CD14-positive monocyte (primary cell): ENCODE measurements around the gene PDE4B. TPM values are rescaled to one million over a fixed set of nuclear protein-coding genes. Genes with fewer than 3 reads are reported as not detected.

Source experiments
- DNase-seq, 3 donors: peaks; one replicate each; pipeline ENCODE4 v3.0.0-alpha.2; 2011 to 2022
- H2AFZ ChIP-seq: 2 replicates; pipeline ENCODE4 v1.6.0; 2012; ENCODE audit warnings: mild to moderate bottlenecking, low read depth, low read length, inconsistent platforms; ENCODE audit not compliant: insufficient read depth, poor library complexity, severe bottlenecking
- H3K27ac ChIP-seq, 2 donors: 1 replicate in 1 of 2; 2 replicates in 1 of 2; pipeline ENCODE4 v1.5.1; 2012 to 2013; ENCODE audit warnings: low read length in 2 of 2, control low read depth in 1 of 2, inconsistent platforms in 1 of 2, low read depth in 1 of 2, mild to moderate bottlenecking in 1 of 2
- H3K27me3 ChIP-seq, 2 donors: one replicate each; pipeline versions ENCODE4 v1.6.0 to v1.6.1; 2011 to 2013; ENCODE audit warnings: low read length in 2 of 2; ENCODE audit not compliant: control insufficient read depth in 2 of 2, insufficient read depth in 2 of 2
- H3K36me3 ChIP-seq, 2 donors: replicated peaks in 1 of 2; 1 replicate in 1 of 2; 2 replicates in 1 of 2; pipeline versions ENCODE4 v1.5.1 to v1.6.1; 2012 to 2013; ENCODE audit warnings: low read length in 2 of 2, control low read depth in 1 of 2, inconsistent platforms in 1 of 2, mild to moderate bottlenecking in 1 of 2; ENCODE audit not compliant: insufficient read depth in 2 of 2, control insufficient read depth in 1 of 2
- H3K4me1 ChIP-seq, 2 donors: 1 replicate in 1 of 2; 2 replicates in 1 of 2; pipeline versions ENCODE4 v1.5.1 to v1.6.1; 2012 to 2013; ENCODE audit warnings: low read length in 2 of 2, control low read depth in 1 of 2, inconsistent platforms in 1 of 2, mild to moderate bottlenecking in 1 of 2, moderate library complexity in 1 of 2; ENCODE audit not compliant: insufficient read depth in 2 of 2, control insufficient read depth in 1 of 2
- H3K4me2 ChIP-seq: replicated peaks from 2 replicates; pipeline ENCODE3; 2012; ENCODE audit warnings: low read length, moderate library complexity, mild to moderate bottlenecking; ENCODE audit not compliant: poor library complexity, severe bottlenecking; ENCODE audit errors: extremely low read depth
- H3K4me3 ChIP-seq, 3 experiments: fragments of 200-600 bp in 1 of 3; sonication (generic) in 1 of 3; replicated peaks in 1 of 3; 1 replicate in 2 of 3; 2 replicates in 1 of 3; pipeline ENCODE4 v1.5.1; 2011 to 2013; ENCODE audit warnings: low read length in 3 of 3, mild to moderate bottlenecking in 3 of 3, control low read depth in 2 of 3, low read depth in 2 of 3, inconsistent platforms in 1 of 3, moderate library complexity in 1 of 3
- H3K79me2 ChIP-seq: 2 replicates; pipeline ENCODE4 v1.6.0; 2012; ENCODE audit warnings: mild to moderate bottlenecking, control low read depth, inconsistent platforms, low read length, moderate library complexity; ENCODE audit not compliant: insufficient read depth
- H3K9ac ChIP-seq: 2 replicates; pipeline ENCODE4 v1.6.0; 2017; ENCODE audit warnings: low read length, mild to moderate bottlenecking; ENCODE audit not compliant: insufficient read depth, poor library complexity, severe bottlenecking
- H3K9me3 ChIP-seq, 2 donors: replicated peaks in 1 of 2; 1 replicate in 1 of 2; 2 replicates in 1 of 2; pipeline versions ENCODE4 v1.5.1 to v1.6.1; 2012 to 2013; ENCODE audit warnings: low read length in 2 of 2, control low read depth in 1 of 2; ENCODE audit not compliant: control insufficient read depth in 1 of 2, insufficient read depth in 1 of 2
- H4K20me1 ChIP-seq: 2 replicates; pipeline ENCODE4 v1.6.0; 2012; ENCODE audit warnings: mild to moderate bottlenecking, low read length, control low read depth, moderate library complexity; ENCODE audit not compliant: insufficient read depth
- H3K27ac Mint-ChIP-seq, 7 donors: one replicate each; pipeline ENCODE4 v1.8.0; 2020; ENCODE audit warnings: mild to moderate bottlenecking in 7 of 7, mixed read lengths in 7 of 7, moderate library complexity in 6 of 7, inconsistent platforms in 2 of 7
- H3K27me3 Mint-ChIP-seq, 3 donors: one replicate each; pipeline ENCODE4 v1.8.0; 2021 to 2022; ENCODE audit warnings: low read depth in 3 of 3, mild to moderate bottlenecking in 3 of 3, mixed read lengths in 3 of 3, moderate library complexity in 3 of 3, inconsistent platforms in 1 of 3
- H3K36me3 Mint-ChIP-seq, 2 donors: one replicate each; pipeline ENCODE4 v1.8.0; 2020; ENCODE audit warnings: mixed read lengths in 2 of 2, inconsistent platforms in 1 of 2, mild to moderate bottlenecking in 1 of 2
- H3K4me1 Mint-ChIP-seq: one replicate; pipeline ENCODE4 v1.8.0; 2020; ENCODE audit warnings: mild to moderate bottlenecking, mixed read lengths
- H3K4me3 Mint-ChIP-seq, 2 donors: one replicate each; pipeline ENCODE4 v1.8.0; 2020; ENCODE audit warnings: mild to moderate bottlenecking in 2 of 2, mixed read lengths in 2 of 2, moderate library complexity in 1 of 2
- H3K9me3 Mint-ChIP-seq, 7 donors: one replicate each; pipeline ENCODE4 v1.8.0; 2020 to 2022; ENCODE audit warnings: mixed read lengths in 7 of 7, mild to moderate bottlenecking in 6 of 7, moderate library complexity in 6 of 7, inconsistent platforms in 2 of 7
- CTCF ChIP-seq: fragments of 200-600 bp; IDR thresholded peaks from one replicate; pipeline ENCODE4 v1.8.0; 2022; ENCODE audit warnings: antibody characterized with exemption, mild to moderate bottlenecking
- WGBS: methylation state at CpG from one replicate; pipeline ENCODE4 v1.1.5; 2013; ENCODE audit warnings: missing lambda C conversion rate; ENCODE audit not compliant: insufficient coverage; 5-methylcytosine and 5-hydroxymethylcytosine counted together
- intact Hi-C, 2 donors: fragments of 100-400 bp; cut with micrococcal nuclease; formaldehyde crosslinking; loops; one replicate each; pipeline versions ENCODE4 v1.15.0 to v1.15.1; 2023
- polyA plus RNA-seq, 3 donors: library from polyadenylated mRNA; depleted of rRNA in 1 of 3; unstranded in 2 of 3; stranded (reverse) in 1 of 3; fragments of 300-500 nt in 2 of 3; fragments of >200 nt in 1 of 3; fragmentation: Illumina TruSeq in 2 of 3; gene quantifications; 1 replicate in 2 of 3; 2 replicates in 1 of 3; pipeline ENCODE4 v1.2.3, GENCODE V29; 2012 to 2021

The PDE4B gene
- polyA plus RNA-seq, 3 donors: 17.2 to 52.8 (median 25.2) TPM

GRCh38 chr1:66368261-66368660 is 575.6 kb downstream of the PDE4B start:
- DNase-seq: no peak
- intact Hi-C loops: no loop called here
- Histone ChIP-seq H3K4me3 (no peak overlapping the region), H3K9me3 (no peaks in the 10 kb centered on the region), H3K27ac (no peak overlapping the region), H3K36me3 (peaks cover 45 to 71% of the 10 kb centered on the region in 2 donors), H3K79me2 (no peaks in the 10 kb centered on the region), H3K27me3 (no peaks in the 10 kb centered on the region), H2AFZ (no peak overlapping the region), H3K9ac (no peak overlapping the region), H3K4me2 (no peak overlapping the region), H3K4me1 (peaks cover 34 to 48% of the 10 kb centered on the region in 2 donors), H4K20me1 (no peaks in the 10 kb centered on the region)
- WGBS: 100% methylated on average over 1 of the region's 5 CpGs
- Mint-ChIP-seq H3K4me1 (peaks cover 49% of the 10 kb centered on the region), H3K4me3 (no peak overlapping the region), H3K27me3 (peaks cover 0 to 1% (median 0%) of the 10 kb centered on the region in 3 donors), H3K9me3 (no peaks in the 10 kb centered on the region), H3K36me3 (peaks cover 83 to 86% of the 10 kb centered on the region in 2 donors), H3K27ac (no peak overlapping the region)
- TF ChIP-seq CTCF: no peak

GRCh38 chr1:66370462-66370971 is 577.8 kb downstream of the PDE4B start:
- Mint-ChIP-seq H3K9me3 (no peaks in the 10 kb centered on the region), H3K36me3 (peaks cover 61 to 65% of the 10 kb centered on the region in 2 donors), H3K27ac (peak overlapping the region; percentile 31 to 94 (median 83)), H3K27me3 (peaks cover 0 to 1% (median 0%) of the 10 kb centered on the region in 3 donors), H3K4me3 (no peak overlapping the region), H3K4me1 (peaks cover 66% of the 10 kb centered on the region)
- H3K27me3 ChIP-seq: no peaks in the 10 kb centered on the region
- H4K20me1 ChIP-seq: no peaks in the 10 kb centered on the region
- H3K4me3 ChIP-seq: no peak overlapping the region
- H2AFZ ChIP-seq: no peak overlapping the region
- DNase-seq: peak in 1 of 3 donors; percentile 44
- no peaks in the 10 kb centered on the region for H3K9me3 ChIP-seq
- H3K4me1 ChIP-seq: peaks cover 57 to 70% of the 10 kb centered on the region in 2 donors
- peaks cover 28 to 48% of the 10 kb centered on the region in 2 donors for H3K36me3 ChIP-seq
- TF ChIP-seq CTCF: no peak
- WGBS: 100% methylated on average over 1 of the region's 4 CpGs
- no peaks in the 10 kb centered on the region for H3K79me2 ChIP-seq
- H3K27ac ChIP-seq: peak overlapping the region in 1 of 2 donors; percentile 67
- intact Hi-C loops: loop anchor here (5.0 to 10.0 kb wide), 2 partner anchors 33 to 116 kb away; no protein-coding TSS in a partner anchor
- no peak overlapping the region for H3K4me2 ChIP-seq
- H3K9ac ChIP-seq: no peak overlapping the region
